C4-2B (cell line): ENCODE measurements around the gene CTNND1.

Experiments used
- ZFX ChIP-seq: fragments of 450-650 bp; IDR thresholded peaks from 2 replicates; pipeline ENCODE4 v1.6.1; 2017
- TF ChIP-seq, protein P1 (sequence below): fragments of 450-650 bp; conservative IDR thresholded peaks from 2 replicates; pipeline ENCODE4 v1.5.1; 2017; ENCODE audit warnings: mild to moderate bottlenecking

DNA sequence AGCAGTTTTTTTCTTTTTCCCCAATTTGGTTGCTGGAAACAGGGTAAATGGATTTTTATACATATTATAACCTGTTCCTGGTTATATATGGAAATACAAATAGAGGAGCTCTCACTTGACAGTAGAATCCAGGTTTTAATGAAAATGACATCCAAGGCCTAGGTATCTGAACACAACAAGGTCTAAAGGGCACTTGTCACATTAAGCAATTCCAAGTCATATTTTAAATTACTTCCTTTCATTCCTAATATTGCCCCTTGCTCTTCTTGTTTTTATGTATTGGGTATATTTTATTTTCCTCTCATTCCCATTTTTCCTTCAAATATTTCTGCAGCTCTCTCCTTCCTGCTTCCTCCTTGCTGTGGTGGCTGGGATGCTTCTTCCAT is 27.1 kb downstream of the CTNND1 start:
- TF ChIP-seq, protein P1, sequence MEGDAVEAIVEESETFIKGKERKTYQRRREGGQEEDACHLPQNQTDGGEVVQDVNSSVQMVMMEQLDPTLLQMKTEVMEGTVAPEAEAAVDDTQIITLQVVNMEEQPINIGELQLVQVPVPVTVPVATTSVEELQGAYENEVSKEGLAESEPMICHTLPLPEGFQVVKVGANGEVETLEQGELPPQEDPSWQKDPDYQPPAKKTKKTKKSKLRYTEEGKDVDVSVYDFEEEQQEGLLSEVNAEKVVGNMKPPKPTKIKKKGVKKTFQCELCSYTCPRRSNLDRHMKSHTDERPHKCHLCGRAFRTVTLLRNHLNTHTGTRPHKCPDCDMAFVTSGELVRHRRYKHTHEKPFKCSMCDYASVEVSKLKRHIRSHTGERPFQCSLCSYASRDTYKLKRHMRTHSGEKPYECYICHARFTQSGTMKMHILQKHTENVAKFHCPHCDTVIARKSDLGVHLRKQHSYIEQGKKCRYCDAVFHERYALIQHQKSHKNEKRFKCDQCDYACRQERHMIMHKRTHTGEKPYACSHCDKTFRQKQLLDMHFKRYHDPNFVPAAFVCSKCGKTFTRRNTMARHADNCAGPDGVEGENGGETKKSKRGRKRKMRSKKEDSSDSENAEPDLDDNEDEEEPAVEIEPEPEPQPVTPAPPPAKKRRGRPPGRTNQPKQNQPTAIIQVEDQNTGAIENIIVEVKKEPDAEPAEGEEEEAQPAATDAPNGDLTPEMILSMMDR: no peak
- no peak for TF ChIP-seq ZFX
